ENCODE data around the gene EEF2K. TPM values are rescaled to one million over a fixed set of nuclear protein-coding genes. Genes with fewer than 3 reads are reported as not detected.

Gene EEF2K
- total and polyA plus RNA-seq, 2 of the 13 experiments (the other 11 are each of a cell fraction or from before 2014, with no cell fraction given): 22.0 to 23.8 TPM

GRCh38 chr16:22321340-22322001 is 115.4 kb downstream of the EEF2K start (continued):
- TF ChIP-seq YEATS2 (CRISPR knock-in tag; IDR thresholded peaks at IDR 0.05; ENCODE audit: borderline replicate concordance) (peak; percentile 53; the same call in 1 of the 2 replicates), ZGPAT (CRISPR knock-in tag; IDR thresholded peaks at IDR 0.05) (0 out of 2 replicates have a peak, but pooled peaks have one; percentile 33), FOXA1 (IDR thresholded peaks at IDR 0.05) (no peak), FOXA1 (CRISPR knock-in tag; IDR thresholded peaks at IDR 0.05) (0 out of 2 replicates have a peak, but pooled peaks have one; percentile 35), ZNF619 (CRISPR knock-in tag; IDR thresholded peaks at IDR 0.05) (peak; percentile 47), DNMT3B (CRISPR knock-in tag; conservative IDR thresholded peaks at IDR 0.05) (no peak), KDM5B (CRISPR knock-in tag; IDR thresholded peaks at IDR 0.05; ENCODE audit: borderline replicate concordance) (peak; percentile 33; the same call in 1 of the 2 replicates), PBX3 (CRISPR knock-in tag; IDR thresholded peaks at IDR 0.05; ENCODE audit: borderline replicate concordance) (no peak), STAG1 (CRISPR knock-in tag; IDR thresholded peaks at IDR 0.05) (peak; percentile 100), POLR2AphosphoS5 (IDR thresholded peaks at IDR 0.05; ENCODE audit: low read depth, low read length) (no peak), ELF3 (CRISPR knock-in tag; IDR thresholded peaks at IDR 0.05) (peak; percentile 24; the same call in 1 of the 2 replicates), ZHX1 (CRISPR knock-in tag; IDR thresholded peaks at IDR 0.05; ENCODE audit: low read depth) (peak; percentile 38; the same call in 1 of the 2 replicates), JARID2 (CRISPR knock-in tag; IDR thresholded peaks at IDR 0.05; ENCODE audit: insufficient replicate concordance) (no peak), ZBTB39 (CRISPR knock-in tag; IDR thresholded peaks at IDR 0.05) (no peak)

All from HepG2 (cell line).